Nucleus accumbens (tissue), 56 donors: Measurements from ENCODE around the gene SNCG.
A peak's percentile ranks its signal among the peaks of the same experiment; 100 is the strongest.
"Not testable (repeated sequence)": the region's sequence is repeated elsewhere in the genome, so short reads cannot be mapped to it uniquely, and the experiment has no call there.

Experiments used
- DNase-seq, 56 donors: peaks; one replicate each; lab custom pipeline; 2025; lab: John Stamatoyannopoulos, UW

Gene SNCG

DNA sequence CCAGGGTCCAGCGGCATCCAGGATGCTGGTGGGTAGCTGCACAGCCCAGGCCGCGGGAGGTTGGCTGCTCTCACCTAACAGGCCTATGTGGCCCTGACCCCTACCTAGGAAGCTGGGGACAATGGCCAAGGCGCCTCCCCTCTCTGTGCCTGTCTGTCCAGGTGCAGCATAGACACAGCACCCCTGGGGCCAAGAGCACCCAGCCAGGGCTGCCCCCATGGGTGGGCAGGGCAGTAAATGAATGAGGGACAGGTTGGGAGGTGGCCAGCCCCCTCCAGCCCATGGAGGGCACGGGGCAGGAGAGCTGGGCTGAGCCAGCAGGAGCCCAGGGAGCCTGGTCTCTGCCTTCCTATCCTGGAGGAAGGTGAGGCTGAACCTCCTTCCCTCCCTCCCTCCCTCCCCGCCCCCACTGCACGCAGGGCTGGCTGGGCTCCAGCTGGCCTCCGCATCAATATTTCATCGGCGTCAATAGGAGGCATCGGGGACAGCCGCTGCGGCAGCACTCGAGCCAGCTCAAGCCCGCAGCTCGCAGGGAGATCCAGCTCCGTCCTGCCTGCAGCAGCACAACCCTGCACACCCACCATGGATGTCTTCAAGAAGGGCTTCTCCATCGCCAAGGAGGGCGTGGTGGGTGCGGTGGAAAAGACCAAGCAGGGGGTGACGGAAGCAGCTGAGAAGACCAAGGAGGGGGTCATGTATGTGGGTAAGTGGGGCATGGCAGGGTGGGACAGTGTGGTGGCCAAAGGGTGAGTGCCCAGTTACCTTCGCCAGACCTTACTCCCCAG, at the start of gene SNCG:
SNCG (plus strand) TSS at position 484 of the 785 bp plus-strand sequence; CDS start at position 583, 99 bp downstream.
- peak in 9 of 56 donors; percentile 16 to 52 (median 27) for DNase-seq

DNA sequence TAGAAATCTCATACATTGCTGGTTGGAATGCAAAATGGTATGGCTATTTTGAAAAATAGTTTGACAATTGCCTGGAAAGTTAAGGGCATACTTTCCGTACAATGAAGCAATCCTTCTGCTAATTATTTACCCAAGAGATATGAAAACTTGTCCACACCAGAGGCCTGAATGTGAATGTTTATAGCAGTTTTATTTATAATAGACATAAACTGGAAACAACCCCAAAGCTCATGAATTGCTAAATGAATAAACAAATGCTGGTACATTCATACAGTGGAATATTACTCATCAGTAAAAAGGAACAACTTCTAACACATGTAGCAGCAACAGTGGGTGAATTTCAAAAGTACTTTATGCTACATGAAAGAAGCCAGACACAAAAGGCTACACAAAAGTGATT, 43.7 kb upstream of the SNCG start:
- DNase-seq, result no peak

DNA sequence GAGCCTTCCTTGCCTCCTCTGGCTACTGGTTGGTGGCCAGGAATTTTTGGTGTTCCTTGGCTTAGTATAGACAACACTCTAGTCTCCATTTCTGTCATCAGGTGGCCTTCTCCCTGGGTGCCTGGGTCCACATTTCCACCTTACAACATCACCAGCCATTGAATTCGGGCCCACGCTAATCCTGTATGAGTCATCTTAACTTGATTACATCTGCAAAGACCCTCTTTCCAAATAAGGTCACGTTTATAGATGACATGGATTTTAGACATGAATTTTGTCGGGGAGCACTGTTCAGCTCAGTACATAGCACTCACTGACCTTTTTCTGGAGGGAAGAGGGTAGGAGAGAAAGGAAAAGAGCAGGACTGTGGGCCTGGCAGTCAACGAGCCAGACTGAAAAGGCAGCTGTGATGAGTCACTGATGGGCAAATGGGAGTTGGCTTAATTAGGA, 40.4 kb upstream of the SNCG start:
- no peak for DNase-seq

DNA sequence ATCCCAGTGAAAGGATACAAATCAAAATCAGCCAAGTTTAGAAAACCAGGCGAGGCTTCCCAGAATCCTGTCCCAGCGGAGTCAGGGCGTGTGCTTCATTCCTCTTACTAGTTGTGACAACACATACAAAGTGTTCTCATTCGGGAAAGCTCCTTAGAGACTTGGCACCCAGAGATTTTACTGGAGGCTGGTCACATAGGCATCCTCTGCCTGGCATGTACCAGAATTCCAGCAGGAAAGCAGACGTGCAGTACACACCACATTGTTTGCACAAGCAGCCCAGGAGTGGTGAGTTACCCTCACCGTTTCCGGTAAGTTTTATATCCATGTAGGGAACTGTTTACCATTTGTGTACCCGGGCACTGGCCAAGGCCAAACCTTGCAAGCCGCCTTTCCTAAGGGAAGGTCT, 35.8 kb upstream of the SNCG start:
- DNase-seq, result no peak

DNA sequence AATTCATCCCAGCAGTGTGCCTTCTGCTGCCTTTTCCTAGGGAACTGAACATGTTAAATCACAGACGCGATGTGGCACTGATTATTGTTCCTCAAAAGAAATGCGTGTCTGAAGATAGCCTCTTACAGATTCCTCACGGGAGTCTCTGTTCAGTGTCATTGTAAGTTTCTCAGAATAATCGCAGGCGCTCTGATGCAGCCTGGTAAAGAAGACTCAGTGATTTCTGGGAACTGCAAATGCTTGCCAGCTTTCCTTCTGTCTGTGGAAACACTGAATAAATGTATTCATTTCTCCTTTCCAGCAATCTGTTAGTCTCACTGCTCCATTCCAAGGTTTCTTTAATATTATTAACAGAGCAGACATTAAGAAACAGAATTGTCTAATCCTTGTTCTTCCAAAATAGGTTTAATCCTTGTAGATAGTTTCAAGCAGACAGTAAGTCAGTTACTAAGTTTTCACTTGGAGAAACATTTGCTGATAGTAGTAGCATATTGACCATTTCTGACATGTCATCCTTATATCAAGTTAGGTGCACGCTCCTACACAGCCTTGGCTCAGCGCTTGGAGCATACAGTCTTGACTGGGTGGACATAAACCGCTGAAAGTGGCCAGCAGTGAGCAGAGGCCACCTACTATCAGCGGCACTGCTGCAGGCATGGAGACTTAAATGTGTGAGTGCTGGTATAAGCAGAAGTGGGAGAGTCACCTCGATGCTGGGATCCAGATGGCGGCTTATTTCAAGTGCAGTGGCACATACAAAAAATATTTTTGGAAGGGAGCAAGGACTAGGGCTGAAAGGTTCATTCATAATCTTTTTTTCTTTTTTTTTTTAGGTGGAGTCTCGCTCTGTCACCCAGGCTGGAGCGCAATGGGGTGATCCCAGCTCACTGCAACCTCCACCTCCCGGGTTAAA, 28.7 kb upstream of the SNCG start:
- DNase-seq, result peak in 1 of 56 donors; percentile 23

DNA sequence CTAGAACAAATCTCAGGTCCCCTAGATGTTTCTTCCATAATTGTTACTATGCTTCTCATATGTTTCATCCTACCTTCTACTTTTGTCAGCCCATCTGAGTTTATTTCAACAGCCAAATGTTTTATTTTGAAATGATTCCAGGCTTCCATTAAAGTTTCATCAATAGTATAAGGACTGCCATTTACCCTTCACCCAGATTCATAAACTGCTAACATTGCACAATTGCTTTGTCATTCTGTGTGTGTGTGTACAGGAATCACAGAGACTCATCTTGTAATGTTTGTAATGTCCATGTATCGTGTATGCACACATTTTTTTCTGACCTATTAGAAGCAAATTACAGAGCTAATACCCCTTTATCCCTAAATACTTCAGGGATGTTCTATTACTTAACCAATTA, 26.5 kb upstream of the SNCG start:
- no peak for DNase-seq

DNA sequence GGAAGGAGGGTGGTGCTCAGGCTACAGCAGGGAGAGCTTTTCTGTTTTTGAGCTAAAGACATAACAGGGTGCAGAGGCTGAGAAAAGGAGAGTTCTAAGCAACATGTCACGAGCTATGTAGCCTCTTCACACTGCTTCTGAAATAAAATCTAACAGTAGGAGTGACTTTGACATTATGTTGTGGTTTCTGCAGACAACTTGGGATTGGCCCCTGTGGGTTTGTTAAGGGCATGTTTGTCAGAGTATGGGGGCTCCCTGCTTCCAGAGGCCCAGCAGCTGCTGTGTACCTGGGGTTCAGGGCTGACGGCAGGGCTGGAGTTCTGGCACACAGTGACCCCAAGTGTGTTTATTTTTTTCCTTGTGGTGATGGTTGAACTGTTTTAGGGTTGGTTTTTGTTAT, 25.7 kb upstream of the SNCG start:
- no peak for DNase-seq

DNA sequence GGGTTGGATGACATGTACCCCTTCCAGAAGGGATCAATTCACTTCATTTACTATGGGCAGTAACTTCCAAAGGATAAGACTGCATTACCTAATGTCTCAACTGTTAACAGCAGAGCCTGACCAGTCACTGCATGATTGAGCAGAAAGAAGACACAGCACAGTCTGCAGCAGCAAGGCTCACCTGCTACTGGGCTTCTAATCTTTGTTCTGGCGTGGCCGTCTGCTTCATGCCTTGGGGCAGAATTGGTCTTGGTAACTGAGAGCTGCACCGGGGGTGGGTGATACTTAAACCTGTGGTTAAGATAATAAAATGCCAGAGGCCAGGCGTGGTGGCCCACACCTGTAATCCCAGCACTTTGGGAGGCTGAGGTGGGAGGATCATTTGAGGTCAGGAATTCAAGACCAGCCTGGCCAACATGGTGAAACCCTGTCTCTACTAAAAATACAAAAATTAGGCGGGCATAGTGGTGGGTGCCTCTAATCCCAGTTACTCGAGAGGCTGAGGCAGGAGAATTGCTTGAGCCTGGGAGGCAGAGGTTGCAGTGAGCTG, 24.2 kb upstream of the SNCG start:
- DNase-seq, result not testable (repeated sequence)

DNA sequence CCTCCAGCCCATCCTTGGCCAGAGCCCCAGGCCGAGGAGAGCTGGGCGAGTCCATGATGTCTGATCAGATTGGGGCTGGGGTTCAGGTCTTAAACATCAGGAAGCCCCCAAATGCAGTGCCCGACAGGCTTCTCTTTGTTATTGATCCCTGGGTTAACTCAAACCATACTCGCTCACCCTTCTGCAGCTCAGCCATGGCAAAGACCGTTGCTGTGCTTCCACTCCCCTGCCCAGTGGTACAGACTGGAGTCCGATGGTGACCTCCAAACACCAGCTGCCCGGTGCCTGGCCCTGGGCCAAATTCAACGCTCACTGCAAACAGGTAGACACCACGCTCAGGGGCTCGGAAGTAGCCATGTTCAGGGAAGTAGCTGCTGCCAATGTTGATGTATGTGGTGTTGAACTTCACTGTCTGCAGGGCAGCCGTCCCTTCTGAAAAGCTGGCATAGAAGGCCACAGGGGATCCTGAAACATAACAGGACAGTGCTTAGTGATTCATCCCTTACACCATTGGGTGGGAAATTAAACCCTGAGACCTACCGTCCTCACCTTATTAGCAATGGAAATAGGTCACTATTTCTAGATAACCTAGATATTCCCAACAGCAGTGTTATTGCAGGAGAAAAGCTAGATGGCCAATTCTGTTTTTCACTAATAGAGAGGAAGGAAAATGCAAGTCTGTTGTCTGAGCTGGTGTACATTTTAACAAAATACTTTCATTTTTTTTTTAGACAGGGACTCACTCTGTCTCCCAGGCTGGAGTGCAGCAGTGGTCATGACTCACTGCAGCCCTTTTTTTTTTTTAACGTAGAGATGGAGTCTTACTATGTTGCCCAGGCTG, 21.5 kb upstream of the SNCG start:
- no peak for DNase-seq

DNA sequence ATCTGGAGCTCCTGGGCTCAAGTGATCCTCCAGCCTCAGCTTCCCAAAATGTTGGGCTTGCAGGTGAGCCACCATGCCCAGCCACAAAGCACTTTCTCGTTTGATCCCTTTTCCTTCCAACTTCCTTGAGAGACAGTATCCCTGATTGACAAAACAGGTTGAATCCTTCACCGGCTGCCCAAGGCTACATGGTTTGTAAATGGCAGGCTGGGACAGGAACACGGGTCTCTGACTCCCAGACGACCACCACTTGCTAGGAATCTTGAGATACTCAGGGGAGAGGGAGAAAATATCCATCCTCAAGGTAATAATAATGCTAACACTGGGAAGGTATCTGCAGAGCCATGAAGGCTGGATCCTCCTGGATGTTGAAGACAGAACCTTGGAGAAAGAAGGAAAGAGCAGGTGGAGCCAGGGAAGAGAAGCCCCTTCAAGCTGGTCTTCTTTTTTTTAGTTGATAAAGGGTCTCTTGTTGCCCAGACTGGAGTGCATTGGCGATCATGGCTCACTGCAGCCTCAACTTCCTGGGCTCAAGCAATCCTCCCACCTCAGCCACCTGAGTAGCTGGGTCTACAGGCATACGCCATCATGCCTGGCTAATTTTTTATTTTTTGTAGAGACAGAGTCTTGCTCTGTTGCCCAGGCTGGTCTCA, 20.8 kb upstream of the SNCG start:
- no peak for DNase-seq

DNA sequence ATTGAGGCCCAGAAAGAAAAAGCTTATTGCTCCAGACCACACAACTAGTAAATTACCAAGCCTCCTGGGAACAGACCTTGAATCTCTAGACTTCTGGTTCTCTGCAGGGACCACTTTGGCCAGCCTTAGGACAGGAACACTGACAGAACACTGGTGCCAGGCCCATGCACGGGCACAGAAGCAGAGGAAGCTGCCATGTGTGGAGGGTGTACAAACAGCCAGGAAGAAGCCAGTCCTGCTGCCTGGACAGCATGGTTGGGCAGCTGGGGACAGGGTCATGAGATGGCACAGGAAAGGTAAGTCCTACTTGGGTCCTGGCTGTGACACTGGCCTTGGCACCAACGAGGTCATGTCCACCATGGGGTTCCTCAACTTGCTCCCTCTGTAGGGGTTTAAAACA, 20.1 kb upstream of the SNCG start:
- no peak for DNase-seq

DNA sequence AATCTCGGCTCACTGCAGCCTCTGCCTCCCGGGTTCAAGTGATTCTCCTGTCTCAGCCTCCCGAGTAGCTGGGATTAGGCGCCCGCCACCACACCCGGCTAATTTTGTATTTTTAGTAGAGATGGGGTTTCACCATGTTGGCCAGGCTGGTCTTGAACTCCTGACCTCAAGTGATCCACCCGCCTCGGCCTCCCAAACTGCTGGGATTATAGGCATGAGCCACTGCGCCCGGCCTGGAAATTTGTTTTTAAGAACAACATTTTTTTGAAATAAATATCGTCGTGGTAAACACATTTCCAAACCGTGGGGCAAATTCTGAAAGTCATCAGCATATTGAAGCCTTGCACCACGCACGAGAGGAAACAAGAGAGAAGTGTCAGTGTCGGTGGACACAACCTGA, 18.3 kb upstream of the SNCG start:
- not testable (repeated sequence) for DNase-seq

DNA sequence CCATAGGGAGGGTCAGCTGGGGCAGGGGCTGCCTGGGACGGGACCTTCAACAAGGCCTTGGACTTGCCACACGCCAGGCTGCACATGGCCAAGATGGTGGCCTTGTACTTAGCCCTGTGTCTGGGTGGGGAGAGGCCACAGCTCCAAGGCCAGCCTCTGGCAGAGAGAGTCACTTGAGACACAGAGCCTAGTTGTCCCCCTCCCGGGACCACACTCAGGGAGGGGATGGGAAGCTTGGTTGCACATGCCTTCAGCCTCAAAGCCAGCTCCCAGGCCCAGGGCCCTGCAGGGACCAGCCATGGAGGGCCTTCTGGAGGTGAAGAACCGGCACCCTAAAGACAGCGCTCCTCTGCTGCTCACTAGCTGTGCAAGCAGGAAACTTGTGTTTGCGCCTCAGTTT, 17.7 kb upstream of the SNCG start:
- DNase-seq, result no peak

DNA sequence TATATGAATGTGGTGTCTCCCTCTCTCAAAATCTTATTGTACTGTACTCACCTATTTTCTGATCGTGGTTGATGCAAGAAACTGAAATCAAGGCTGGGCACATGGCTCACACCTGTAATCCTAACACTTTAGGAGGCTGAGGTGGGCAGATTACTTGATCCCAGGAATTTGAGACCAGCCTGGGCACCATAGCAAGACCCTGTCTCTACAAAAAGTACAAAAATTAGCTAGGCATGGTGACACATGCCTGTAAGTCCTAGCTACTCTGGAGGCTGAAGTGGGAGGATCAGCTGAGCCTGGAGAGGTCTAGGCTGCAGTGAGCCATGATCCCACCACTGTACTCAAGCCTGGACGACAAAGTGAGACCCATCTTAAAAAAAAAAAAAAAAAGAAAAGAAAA, 17.0 kb upstream of the SNCG start:
- DNase-seq, result no peak

DNA sequence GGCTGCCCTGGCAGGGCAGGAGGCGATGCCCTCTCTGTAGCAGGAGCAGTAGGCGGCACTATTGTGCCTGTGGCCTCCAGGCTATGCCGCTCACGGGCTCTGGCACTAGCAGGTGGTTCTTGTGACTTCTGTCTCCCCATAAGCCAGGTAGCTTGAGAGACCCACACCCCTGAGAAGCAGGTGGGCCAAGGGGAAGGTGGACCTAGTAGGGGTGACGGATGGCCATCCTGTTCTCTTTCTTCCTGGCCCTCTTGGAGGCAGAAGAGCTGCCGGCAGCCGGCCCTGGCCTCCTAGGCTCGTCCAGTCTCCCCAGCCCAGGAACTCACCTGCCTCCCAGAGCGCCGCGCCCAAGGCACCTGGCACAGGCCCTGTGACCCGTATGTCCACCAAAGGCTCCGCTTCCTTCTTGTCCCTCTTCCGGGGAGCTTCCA, 16.4 kb upstream of the SNCG start:
- no peak for DNase-seq

DNA sequence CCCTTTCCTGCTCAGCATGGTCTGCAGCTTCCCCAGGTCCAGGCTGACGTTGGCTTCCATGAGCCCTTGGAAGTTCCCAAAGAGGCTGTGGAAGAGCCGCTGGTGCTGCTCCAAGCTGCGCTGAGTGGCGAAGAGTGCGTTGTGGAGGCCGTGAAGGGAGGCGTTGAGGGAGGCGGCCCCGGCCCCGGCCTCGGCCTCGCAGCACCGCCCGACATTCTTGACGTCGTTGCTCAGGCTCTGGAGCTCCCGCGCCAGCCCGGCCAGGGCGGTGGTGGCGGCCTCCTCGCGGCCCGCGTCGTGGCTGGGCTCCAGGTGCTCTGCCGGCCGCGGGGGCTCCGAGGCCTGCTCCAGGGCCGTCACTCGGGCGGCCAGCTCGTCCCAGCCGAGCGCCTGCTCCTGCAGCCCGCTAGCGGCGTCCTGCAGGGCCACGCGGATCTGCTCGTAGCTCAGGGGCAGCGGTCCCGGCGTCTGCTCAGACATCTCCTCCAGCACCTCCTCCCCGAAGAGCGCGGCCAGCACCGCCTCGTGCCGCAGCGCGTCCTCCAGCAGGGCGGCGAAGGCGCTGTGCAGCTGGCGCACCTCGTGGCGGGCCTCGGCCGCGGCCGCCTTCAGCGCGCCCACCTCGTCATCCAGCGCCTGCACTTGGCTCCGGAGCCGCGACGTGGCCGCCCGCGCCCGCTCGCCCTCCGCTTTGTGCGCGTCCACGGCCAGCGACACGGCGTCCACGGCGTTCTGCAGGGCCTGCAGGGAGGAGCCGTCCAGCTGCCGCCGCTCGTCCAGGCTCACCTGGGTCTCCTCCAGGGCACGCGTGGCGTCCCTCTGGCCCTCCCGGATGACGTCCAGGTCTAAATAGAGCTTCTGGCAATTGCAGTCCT, 15.7 kb upstream of the SNCG start:
- no peak for DNase-seq

DNA sequence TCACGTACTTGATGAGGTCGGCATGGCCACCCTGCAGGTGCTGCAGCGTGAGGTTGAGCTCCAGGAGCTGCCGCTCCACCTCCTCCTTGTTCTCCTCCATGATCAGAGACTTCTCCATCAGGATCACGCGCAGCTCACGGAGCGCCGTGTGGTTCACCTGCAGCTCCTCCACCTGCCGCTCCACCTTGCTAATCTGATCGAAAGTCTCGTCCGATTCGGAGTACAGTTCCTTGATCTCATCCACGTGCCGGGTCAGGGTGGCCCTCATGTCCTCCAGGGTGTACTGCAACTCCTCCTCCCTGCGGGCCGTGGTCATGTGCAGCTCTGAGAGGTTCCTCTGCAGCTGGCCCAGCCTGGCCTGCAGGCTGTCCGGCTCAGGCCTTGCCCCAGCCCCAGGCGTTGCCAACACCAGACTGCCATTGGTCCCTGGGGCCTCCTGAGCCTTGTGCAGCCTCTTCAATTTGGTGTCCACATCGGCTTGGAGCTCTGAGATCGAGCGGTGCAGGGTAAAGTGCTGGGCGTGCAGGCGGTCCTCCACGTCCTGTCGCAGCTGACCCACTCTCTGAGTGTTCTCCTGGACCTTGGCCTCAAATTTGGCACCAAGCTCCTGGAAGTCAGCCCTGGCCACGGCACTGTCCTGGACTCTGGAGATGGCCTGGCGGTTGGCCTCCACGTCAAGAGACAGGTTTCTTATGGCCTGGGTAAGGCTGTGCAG, 14.9 kb upstream of the SNCG start:
- no peak for DNase-seq

DNA sequence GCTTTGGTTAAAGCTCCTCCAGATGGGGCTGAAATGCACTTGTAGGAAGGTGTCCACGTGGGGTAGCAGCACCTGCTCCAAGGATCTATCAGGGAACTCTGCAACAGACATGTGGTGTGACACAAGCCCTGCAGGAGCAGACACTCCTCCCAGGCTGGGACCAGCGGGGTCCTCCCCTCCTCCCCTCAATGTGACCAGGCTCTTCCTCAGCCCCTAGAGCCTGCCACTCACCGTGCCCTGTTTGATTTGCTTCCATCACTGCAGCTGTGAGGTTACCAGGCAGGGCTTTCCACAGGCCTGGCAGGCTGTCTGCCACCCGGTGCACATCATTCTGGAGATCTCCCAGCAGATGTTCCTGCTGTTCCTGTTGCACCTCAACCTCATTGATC, 14.4 kb upstream of the SNCG start:
- no peak for DNase-seq
